Measurements from ENCODE around the gene FCN3.

The FCN3 gene

GRCh38 chr1:27335506-27336422, 38.9 kb downstream of the FCN3 start:
- no peak for DNase-seq

- no peak for DNase-seq
Observed at GRCh38 chr1:27333717-27334279, 40.8 kb downstream of the FCN3 start.

GRCh38 chr1:27332536-27333281, 41.9 kb downstream of the FCN3 start:
- DNase-seq, result no peak

- DNase-seq, result no peak
Observed at GRCh38 chr1:27331922-27332321, 42.7 kb downstream of the FCN3 start.

GRCh38 chr1:27331426-27331825, 43.2 kb downstream of the FCN3 start:
- no peak for DNase-seq

GRCh38 chr1:27330786-27331185, 43.8 kb downstream of the FCN3 start:
- no peak for DNase-seq

- DNase-seq, result no peak
Observed at GRCh38 chr1:27327964-27328363, 46.7 kb downstream of the FCN3 start.

- DNase-seq, result no peak
Observed at GRCh38 chr1:27325286-27325685, 49.3 kb downstream of the FCN3 start.

- no peak for DNase-seq
Observed at GRCh38 chr1:27322569-27323240, 51.9 kb downstream of the FCN3 start.

- peak; percentile 92 for DNase-seq
Observed at GRCh38 chr1:27321813-27322568, 52.6 kb downstream of the FCN3 start, which contains the start of gene TMEM222. Gene TMEM222, plus strand, starts transcription at chr1:27322163. Its CDS starts 35 bp downstream, at chr1:27322198.

Measured in NCI-H146 (cell line).